ENCODE results near the gene MEF2B.
"Not testable (repeated sequence)": the region's sequence is repeated elsewhere in the genome, so short reads cannot be mapped to it uniquely, and the experiment has no call there.

The MEF2B gene

DNA sequence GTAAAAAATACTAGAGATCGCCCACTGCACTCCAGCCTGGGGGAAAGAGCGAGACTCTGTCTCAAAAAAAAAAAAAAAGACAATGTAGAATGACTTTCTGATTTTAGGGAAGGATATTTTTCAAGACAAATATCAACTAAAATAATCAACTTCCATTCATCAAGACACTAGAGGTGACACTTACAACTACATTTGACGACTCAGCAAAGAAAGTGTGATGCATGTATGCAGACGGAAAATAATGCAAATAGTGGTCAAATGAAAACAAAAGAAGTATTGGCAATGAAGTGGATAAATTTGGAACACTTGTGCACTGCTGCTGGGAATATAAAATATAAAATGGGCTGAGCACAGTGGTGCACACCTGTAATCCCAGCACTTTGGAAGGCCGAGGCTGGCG is 44.0 kb downstream of the MEF2B start:
- DNase-seq (ENCODE audit: low read depth in 2 of 2) = no peak

DNA sequence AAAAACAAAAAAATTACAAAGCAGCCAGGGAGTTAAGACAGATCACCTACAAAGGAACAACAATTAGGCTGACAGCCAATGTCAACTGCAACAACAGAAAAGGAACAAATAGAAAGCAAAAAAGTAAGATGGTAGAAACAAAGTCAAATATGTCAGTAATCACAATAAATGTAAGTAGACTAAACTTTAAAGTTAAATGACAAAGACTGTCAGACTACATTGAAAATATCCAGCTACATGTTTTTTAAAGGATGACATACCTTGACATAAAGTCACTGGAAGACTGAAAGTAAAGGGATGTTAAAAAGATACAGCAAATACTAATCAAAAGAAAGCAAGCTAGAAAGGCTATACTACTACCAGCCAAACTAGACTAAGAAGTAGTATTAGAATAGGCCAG is 46.7 kb downstream of the MEF2B start:
- DNase-seq (ENCODE audit: low read depth in 2 of 2) = no peak

DNA sequence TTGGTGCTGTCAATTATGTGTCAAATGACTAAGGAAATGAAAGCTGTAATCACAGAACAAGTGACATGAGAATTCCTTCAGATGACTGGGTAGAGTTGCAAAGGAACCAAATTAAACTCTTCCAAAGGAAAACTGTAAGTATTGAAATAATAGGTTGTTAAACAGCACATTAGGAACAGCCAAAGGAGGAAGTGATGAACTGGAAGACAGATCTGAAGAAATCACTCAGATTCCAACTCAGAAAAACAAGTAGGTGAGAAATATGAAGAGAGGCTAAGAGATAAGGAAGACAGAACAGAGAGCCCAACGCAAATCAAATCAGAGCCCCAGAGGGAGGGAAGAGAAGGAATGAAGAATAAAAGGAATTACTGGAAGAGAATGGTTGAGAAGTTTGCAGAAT is 47.2 kb downstream of the MEF2B start:
- DNase-seq (ENCODE audit: low read depth in 2 of 2) = no peak

DNA sequence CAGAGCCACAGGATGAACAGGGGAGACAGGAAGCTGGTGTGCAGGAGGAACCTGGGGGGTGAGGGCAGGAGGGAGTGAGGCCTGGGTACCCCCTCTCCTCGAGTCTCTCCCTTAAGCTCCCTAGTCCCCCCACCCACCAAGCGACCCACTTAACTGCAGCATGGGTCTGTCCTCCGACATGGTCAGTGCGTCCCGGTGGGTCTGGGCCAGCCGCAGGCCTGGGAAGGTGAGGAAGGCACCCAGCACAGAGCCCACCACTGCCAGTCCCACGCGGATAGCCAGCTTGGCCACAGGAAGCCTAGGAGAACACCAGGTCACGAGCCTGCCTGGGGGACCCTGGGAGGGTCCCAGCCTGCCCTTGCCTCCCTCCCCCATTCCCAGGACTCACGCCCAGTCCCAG is 48.7 kb downstream of the MEF2B start:
- no peak for DNase-seq (ENCODE audit: low read depth in 2 of 2)

DNA sequence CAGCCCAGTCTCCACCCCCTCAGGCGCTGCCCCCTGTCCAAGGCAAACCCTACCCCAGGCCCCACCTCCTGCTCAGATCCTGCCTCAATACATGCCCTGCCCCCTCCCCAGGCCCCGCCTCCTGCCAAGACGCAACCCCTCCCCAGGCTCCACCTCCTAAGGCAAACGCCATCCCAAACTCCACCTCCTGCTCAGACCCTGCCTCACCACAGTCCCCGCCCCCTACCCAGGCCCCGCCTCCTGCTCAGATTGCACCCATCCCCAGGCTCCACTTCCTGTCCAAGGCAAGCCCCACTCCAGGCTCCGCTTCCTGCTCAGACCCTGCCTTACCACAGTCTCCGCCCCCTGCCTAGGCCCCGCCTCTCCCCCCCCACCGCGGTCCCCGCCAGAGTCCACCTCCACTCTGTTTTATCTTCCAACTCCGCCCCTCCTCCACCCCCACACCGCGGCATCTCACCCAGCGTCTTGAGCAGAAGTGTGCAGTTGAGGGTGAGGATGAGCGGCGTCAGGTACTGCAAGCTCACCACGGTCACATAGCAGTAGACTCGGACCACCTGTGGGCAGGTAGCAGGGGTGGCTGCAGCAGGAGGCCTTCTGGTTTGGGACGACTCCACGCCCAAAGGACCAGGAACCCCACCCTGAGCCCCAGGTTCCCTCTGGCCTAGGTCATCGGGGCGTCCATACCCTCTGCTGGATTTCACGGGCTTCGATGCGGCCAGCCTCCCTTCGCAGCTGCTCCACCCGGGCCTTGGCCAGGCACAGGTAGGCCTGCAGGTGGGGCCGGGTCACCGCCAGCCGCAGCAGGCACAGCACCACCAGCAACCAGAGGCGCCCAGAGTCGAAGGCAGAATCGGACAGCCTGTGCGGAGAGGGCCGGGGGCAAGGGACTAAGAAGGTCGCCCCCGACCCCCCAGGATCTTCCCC is 49.5 kb downstream of the MEF2B start:
- peak in 1 of 2 donors; percentile 35 for DNase-seq (ENCODE audit: low read depth in 2 of 2)

DNA sequence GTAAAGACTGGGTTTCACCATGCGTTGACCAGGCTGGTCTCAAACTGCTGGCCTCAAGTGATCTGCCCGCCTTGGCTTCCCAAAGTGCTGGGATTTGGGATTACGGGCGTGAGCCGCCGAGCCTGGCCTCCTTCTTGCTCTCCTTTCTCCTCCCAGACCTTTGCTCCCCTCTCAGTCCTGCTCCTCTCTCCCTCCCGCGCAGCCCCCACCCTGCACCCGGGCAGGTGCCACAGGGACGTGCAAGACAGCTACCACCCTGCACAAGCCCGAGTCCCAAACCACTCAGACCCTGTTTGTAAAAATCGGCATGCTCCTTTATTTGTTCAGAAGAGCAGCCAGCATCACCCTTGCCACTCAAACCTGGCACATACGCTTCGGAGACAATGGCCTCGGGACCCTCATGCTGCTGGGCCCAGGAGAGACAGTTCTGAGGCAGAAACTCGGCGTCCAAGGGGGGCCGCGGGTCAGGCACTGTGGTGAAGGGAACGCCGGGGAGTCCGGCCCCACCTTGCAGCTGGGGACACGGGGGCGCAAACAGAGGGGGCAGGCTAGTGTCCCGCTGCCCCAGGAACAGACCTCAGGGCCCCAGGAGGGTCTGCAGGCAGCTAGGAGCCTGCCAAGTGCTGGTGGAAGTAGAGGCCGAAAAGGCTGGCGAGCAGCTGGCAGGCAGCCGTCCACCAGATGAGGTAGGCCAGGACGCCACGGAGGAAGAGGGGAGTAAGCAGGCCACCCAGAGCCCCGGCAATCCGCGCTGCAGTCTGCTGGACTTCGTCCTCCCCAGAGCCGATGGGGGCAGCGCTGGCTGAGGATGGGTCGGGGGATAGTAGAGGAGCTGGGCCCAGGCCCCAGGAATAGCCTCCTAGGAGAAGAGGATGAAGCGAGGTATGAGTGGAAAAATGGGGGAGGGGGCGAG is 50.5 kb downstream of the MEF2B start:
- DNase-seq (ENCODE audit: low read depth in 2 of 2) = no peak

DNA sequence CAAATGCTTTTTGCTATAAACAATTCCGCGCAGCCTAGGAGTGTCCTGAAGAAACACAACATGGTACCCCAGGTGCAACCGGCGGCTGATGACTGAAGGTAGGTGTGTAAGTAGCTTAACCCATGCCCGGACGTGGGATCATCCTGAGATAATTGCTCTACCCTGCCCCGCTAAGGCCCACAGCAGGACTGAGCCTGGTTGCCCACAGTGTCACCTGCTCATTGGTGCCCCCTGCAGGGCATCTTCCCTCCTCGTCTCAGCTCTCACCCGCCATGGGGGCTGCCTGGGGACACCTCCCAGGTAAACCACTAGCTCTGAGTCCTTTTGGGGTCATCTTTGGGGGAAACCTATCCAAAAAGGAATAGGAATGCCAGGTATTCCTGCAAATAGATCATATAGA is 54.1 kb downstream of the MEF2B start:
- peak; percentile 40 to 58 for DNase-seq (ENCODE audit: low read depth in 2 of 2)

- DNase-seq (ENCODE audit: low read depth in 2 of 2) = no peak
These were observed 56.9 kb downstream of the MEF2B start for GRCh38 chr19:19113040-19113626.

DNA sequence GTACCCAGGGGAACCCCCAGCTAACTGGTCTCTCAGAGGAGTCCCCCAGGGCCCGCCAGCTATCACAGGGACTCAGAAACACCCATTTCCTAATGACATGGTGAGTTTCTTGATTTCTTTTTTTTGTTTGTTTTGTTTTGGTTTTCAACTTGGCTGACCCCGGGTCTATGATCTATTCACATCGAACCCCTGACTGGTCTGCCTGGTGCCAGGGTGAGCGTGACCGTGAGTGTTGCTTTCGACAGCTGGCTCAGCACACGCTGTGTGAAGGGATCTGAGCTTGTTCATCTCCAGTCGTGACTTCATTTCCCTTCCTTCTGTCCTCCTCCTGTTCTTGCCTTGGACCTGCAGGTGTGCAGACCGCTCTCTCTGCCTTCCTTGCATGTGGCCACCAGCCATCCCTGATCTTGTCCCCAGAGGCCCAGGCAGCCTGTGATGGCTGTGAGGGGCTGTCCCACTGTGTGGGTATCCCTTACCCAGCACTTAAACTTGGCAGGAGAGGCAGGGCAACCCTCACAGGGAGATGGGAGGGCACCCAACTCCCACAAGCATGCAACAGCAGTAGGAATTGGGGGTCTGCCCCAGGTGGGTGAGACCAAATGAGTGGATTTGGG is 58.0 kb downstream of the MEF2B start:
- DNase-seq (ENCODE audit: low read depth in 2 of 2) = no peak

DNA sequence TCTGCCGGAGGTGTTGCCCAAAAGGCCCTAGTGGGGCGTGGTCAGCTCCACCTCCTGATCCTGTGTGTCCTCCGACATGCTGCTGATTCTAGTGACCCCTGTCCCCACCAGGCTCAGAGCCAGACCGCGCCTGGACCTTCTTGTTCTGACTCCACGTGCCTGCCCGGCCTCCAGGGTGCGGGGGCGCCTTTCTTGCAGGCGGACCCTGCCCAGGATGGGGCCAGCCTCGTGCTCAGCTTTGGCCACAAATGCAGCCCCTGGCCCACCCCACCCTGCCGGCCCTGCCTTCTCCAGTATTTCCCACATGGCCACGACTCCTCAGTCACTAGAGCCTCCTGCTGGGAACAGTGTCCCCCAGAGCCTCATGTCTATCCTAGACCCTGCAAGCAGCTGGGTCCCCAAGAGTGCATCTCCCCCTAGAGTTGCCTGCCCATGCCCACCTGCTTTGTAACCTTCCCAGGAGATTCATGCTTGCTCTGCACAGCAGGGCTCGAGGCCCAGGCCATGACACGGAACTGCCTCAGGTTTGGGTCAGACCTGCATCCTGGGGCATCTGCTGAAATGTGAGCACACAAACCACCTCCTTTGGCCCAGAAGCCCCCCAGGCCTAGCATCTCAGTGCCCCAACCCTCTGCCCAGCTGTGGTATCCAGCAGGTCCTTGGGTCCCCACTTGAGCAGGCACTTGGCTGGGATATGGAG is 58.8 kb downstream of the MEF2B start:
- DNase-seq (ENCODE audit: low read depth in 2 of 2) = no peak

DNA sequence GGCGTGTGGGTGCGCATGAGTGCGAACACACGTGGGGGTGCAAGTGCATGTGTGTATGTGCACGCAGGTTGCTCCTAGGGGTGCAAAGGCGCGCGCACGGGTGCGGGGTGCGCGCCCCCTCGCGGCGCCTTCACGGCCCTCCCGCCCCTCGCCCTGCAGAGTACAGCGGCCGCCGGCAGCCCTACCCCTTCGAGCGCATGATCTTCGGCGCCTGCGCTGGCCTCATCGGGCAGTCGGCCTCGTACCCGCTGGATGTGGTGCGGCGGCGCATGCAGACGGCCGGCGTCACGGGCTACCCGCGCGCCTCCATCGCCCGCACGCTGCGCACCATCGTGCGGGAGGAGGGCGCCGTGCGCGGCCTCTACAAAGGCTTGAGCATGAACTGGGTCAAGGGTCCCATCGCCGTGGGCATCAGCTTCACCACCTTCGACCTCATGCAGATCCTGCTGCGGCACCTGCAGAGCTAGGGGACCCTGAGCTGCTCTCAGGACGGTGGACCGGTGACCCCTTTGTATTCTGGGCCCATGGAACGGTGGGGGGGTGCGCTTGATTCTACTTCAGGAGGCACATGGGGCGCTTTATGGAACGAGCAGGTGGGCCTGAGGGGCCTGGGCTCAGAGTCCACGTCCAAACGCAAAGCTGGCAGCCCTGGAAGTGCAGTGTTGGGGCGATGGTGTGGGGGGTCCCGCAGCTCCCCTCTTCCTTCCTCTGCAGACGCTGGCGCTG is 59.5 kb downstream of the MEF2B start:
- no peak for DNase-seq (ENCODE audit: low read depth in 2 of 2)

DNA sequence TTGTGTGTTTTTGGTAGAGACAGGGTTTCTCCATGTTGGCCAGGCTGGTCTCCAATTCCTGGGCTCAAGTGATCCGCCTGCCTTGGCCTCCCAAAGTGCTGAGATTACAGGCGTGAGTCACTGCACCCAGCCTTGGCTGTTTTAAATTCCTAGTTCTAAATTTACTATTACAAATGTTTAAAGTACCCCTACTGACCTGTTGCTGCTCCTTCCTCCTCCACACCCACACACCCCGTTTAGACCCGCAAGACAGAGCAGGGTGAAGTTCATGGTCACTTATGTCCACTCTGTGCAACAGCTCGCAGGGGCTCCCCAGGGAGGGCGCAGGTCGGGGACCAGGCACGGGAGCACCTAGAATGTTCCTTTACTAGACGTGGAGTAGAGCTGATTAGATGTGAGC is 60.5 kb downstream of the MEF2B start:
- no peak for DNase-seq (ENCODE audit: low read depth in 2 of 2)

DNA sequence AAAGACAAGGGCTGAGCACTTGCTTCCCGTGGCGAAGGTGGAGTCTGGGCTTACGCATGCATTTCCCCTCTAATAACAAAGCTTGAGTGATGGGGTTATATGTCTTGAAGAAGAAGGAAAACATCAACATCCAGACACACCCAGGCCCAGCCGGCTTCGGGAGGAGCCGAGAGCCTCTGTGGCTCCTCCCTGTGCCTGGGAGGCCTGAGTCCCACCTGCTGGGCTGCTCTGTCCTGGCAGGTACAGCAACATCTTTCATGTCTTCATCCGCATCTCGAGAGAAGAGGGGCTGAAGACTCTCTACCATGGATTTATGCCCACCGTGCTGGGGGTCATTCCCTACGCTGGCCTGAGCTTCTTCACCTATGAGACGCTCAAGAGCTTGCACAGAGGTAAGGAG is 62.4 kb downstream of the MEF2B start:
- no peak for DNase-seq (ENCODE audit: low read depth in 2 of 2)

DNA sequence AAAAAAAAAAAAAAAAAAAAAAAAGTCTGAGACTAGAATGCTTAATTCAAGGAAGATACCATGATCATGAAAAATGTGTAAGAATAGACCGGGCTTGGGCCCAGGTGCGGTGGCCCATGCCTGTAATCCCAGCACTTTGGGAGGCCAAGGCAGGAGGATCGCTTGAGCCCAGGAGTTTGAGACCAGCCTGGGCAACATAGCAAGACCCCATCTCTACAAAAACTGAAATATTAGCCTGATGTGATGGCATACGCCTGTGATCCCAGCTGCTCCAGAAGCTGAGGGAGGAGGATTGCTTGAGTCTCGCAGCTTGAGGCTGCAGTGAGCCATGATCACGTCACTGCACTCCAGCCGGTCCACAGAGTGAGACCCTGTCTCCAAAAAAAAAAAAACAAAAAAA is 63.1 kb downstream of the MEF2B start:
- not testable (repeated sequence) for DNase-seq (ENCODE audit: low read depth in 2 of 2)

DNA sequence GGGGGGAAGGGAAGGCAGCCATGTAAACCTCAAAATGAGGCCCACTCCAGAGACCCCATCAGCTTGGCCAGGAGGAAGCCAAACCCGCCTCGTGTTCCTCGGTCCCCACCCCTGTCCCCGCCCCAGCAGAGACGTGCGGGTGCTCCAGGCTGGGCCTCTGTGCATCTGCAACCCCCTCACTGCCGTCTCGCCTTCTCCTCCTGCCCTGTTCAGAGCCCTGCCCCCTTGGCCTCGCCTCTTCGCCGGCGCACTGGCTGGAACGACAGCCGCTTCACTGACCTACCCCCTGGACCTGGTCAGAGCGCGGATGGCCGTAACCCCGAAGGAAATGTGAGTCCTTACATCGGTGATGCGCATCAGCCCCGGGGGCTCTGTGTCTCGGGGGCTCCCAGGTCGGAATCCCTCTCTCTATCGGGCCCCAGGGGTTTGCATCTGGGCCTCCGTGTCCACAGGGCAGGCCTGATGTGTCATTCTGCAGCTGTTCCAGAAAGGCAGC is 64.0 kb downstream of the MEF2B start:
- DNase-seq (ENCODE audit: low read depth in 2 of 2) = no peak

DNA sequence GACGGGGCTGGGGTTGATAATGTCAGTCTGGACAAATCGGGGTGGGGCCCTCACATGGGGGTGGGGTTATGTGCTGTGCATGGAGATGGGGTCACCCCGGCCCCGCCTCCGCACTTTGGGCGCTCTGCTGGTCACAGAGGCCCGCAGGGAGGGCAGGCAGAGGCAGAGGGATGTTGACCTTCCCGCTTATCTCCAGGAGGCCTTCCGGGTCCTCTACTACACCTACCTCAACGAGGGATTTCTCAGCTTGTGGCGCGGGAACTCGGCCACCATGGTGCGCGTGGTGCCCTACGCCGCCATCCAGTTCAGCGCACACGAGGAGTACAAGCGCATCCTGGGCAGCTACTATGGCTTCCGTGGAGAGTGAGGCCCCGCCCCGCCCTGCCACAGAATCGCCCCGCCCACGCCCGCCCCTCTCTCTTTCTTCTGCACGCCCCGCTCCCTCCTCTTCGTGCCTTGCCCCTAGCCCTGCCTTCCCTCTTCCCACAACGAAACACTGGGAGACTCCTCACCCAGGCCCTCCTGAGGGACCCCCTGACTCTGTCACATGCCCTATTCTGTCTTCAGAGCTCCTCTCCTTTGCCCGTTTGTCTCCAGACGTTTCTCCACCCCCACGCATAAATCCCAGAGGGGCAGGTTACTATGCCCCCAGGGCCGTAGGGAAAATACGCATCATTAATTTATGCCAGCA is 64.6 kb downstream of the MEF2B start:
- no peak for DNase-seq (ENCODE audit: low read depth in 2 of 2)

DNA sequence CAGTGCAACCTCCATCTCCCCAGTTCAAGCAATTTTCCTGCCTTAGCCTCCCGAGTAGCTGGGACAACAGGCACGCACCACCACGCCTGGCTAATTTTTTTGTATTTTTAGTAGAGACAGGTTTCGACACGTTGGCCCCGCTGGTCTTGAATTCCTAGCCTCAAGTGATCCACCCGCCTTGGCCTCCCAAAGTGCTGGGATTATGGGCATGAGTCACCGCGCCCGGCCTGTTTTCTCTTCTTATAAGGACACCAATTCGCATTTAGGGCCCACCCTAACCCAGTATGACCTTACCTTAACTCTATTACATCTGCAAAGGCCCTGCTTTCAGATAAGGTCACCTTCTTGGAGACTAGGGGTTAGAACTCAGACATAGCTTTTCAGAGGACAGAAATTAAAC is 66.9 kb downstream of the MEF2B start:
- no peak for DNase-seq (ENCODE audit: low read depth in 2 of 2)

DNA sequence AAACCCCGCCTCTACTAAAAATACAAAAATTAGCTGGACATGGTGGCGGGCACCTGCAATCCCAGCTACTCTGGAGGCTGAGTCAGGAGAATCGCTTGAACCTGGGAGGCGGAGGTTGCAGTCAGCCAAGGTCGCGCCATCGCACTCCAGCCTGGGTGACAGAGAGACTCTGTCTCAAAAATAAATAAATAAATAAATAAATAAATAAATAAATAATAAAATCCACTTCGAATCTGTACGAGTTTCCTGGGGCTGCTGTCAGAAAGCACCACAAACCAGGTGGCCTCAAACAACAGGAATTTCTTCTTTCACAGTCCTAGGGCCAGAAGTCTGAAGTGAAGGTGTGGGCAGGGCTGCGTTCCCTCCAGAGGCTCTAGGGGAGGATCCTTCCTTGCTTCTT is 67.5 kb downstream of the MEF2B start:
- DNase-seq (ENCODE audit: low read depth in 2 of 2) = not testable (repeated sequence)

GRCh38 chr19:19101540-19101939 is 68.5 kb downstream of the MEF2B start:
- no peak for DNase-seq (ENCODE audit: low read depth in 2 of 2)

Data from stimulated activated CD4-positive, alpha-beta T cell treated with anti-CD3 and anti-CD28 coated beads, Interleukin-4, amount 100 ng/mL, for 48 hours (primary cell).